Gastrocnemius medialis (tissue), 4 donors: ENCODE data around the gene RPS6KL1.

Experiments
- POLR2A ChIP-seq, 2 donors: fragments of 450-650 bp; IDR thresholded peaks; one replicate each; pipeline ENCODE4 v1.6.1; 2017; ENCODE audit warnings: antibody characterized with exemption in 2 of 2, mild to moderate bottlenecking in 2 of 2, moderate library complexity in 2 of 2
- TF ChIP-seq, protein P1 (sequence below), 5 experiments: fragments of 450-650 bp in 3 of 5; fragments of 200-600 bp in 2 of 5; sonication (generic) in 2 of 5; IDR thresholded peaks in 4 of 5; conservative IDR thresholded peaks in 1 of 5; 1 replicate in 4 of 5; 2 replicates in 1 of 5; pipeline ENCODE4 v1.5.1; 2016 to 2019; ENCODE audit warnings: antibody characterized with exemption in 5 of 5, mild to moderate bottlenecking in 3 of 5, moderate library complexity in 3 of 5

DNA sequence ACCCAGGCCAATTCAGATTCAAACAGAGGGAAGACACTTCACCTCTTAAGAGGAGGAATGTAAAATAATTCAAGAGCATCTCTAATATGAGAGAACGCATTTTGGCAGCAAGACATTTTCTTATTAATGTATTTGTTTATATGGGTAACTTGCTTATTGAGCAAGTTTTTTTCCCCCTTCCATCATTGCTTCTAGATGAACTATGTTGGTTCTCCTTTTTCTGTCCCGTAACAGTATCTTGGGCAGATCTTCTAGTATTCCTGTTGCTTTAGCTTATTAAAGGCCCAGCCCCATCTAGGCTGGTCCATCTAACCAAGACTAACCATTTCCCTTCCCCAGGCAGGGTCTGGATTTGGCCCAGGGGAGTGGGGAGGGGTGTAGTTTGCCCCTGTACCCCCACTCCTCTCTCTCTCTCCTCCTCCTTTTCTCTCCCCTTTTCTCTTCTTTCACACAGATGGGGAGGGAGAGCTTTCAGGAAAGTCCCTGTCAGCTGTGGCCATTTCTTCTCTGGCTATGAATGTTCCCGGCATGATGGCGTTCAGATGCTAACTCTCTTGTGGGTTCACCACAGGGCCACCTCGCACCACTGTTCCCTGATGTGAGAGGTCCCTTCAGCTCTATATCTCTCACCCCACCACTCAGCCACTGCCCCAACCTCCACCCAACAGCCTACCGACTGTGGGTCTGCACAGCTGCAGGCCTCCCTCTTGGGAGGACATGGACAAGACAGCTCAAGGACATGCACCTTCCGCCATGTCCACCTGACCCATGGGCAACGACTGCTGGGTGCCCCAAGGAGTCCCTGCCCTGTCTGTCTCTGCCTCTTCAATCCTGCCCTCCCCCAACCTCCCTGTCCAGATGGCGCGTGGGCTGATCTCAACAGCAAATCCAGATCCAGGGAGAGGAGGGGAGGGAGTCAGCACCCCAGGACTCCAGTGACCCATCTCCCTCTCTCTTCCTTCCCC, 15.8 kb upstream of the RPS6KL1 start:
- TF ChIP-seq, protein P1, sequence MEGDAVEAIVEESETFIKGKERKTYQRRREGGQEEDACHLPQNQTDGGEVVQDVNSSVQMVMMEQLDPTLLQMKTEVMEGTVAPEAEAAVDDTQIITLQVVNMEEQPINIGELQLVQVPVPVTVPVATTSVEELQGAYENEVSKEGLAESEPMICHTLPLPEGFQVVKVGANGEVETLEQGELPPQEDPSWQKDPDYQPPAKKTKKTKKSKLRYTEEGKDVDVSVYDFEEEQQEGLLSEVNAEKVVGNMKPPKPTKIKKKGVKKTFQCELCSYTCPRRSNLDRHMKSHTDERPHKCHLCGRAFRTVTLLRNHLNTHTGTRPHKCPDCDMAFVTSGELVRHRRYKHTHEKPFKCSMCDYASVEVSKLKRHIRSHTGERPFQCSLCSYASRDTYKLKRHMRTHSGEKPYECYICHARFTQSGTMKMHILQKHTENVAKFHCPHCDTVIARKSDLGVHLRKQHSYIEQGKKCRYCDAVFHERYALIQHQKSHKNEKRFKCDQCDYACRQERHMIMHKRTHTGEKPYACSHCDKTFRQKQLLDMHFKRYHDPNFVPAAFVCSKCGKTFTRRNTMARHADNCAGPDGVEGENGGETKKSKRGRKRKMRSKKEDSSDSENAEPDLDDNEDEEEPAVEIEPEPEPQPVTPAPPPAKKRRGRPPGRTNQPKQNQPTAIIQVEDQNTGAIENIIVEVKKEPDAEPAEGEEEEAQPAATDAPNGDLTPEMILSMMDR (IDR thresholded peaks at IDR 0.05 in 4 of 5, conservative IDR thresholded peaks at IDR 0.05 in 1 of 5), result no peak
- no peak for TF ChIP-seq POLR2A (IDR thresholded peaks at IDR 0.05)
